ENCODE measurements around the gene TSEN2. TPM values are rescaled to one million over a fixed set of nuclear protein-coding genes. Genes with fewer than 3 reads are reported as not detected.

The TSEN2 gene
- total and polyA plus RNA-seq, 2 of the 13 experiments (the other 11 are each of a cell fraction or from before 2014, with no cell fraction given) = 11.0 to 17.3 TPM

- peak; percentile 6; the same call in 1 of the 2 replicates for TF ChIP-seq DRAP1 (CRISPR knock-in tag; IDR thresholded peaks at IDR 0.05)
- TF ChIP-seq CEBPG (CRISPR knock-in tag; IDR thresholded peaks at IDR 0.05) = peak; percentile 42; the same call in 1 of the 2 replicates
- TF ChIP-seq RXRA (CRISPR knock-in tag; IDR thresholded peaks at IDR 0.05) = peak; percentile 39; the same call in 1 of the 2 replicates
- no peak for TF ChIP-seq SKI (IDR thresholded peaks at IDR 0.05; ENCODE audit: partially characterized antibody)
- TF ChIP-seq ZNF333 (CRISPR knock-in tag; IDR thresholded peaks at IDR 0.05; ENCODE audit: borderline replicate concordance) = 0 out of 2 replicates have a peak, but pooled peaks have one; percentile 3
- TF ChIP-seq ZNF354B (CRISPR knock-in tag; IDR thresholded peaks at IDR 0.05) = no peak
- TF ChIP-seq ZNF205 (CRISPR knock-in tag; IDR thresholded peaks at IDR 0.05) = 0 out of 2 replicates have a peak, but pooled peaks have one; percentile 16
- no peak for TF ChIP-seq RAD51 (IDR thresholded peaks at IDR 0.05; ENCODE audit: borderline replicate concordance)
- TF ChIP-seq PAWR (CRISPR knock-in tag; IDR thresholded peaks at IDR 0.05; ENCODE audit: borderline replicate concordance) = no peak
- TF ChIP-seq NR1H2 (CRISPR knock-in tag; IDR thresholded peaks at IDR 0.05; ENCODE audit: borderline replicate concordance, low read depth) = no peak
- no peak for TF ChIP-seq ZBTB42 (CRISPR knock-in tag; IDR thresholded peaks at IDR 0.05)
- TF ChIP-seq TCF7L2 (IDR thresholded peaks at IDR 0.05; ENCODE audit: low read depth, low read length) = no peak
- no peak for TF ChIP-seq MBNL3 (CRISPR knock-in tag; conservative IDR thresholded peaks at IDR 0.05)
- no peak for TF ChIP-seq ZNF761 (CRISPR knock-in tag; conservative IDR thresholded peaks at IDR 0.05)
- no peak for TF ChIP-seq GPN1 (CRISPR knock-in tag; IDR thresholded peaks at IDR 0.05; ENCODE audit: borderline replicate concordance)
- no peak for TF ChIP-seq NPAS2 (CRISPR knock-in tag; IDR thresholded peaks at IDR 0.05; ENCODE audit: borderline replicate concordance)
- TF ChIP-seq GABPB1 (CRISPR knock-in tag; IDR thresholded peaks at IDR 0.05) = peak; percentile 45; the same call in 1 of the 2 replicates
- TF ChIP-seq ZNF770 (CRISPR knock-in tag; IDR thresholded peaks at IDR 0.05) = peak; percentile 79
- no peak for TF ChIP-seq ETS1 (CRISPR knock-in tag; IDR thresholded peaks at IDR 0.05)
- TF ChIP-seq BATF2 (CRISPR knock-in tag; IDR thresholded peaks at IDR 0.05) = no peak
- no peak for TF ChIP-seq RARG (CRISPR knock-in tag; IDR thresholded peaks at IDR 0.05; ENCODE audit: low read depth)
- no peak for TF ChIP-seq PCBP2 (optimal IDR thresholded peaks at IDR 0.05; ENCODE audit: low read depth, low read length, poor library complexity, severe bottlenecking)
- TF ChIP-seq NR0B2 (CRISPR knock-in tag; IDR thresholded peaks at IDR 0.05) = no peak
- TF ChIP-seq HNF4A (CRISPR knock-in tag; IDR thresholded peaks at IDR 0.05) = peak; percentile 90
- peak in 1 of 2 experiments; percentile 51; a peak in 3 of 4 replicates for TF ChIP-seq POLR2A (IDR thresholded peaks at IDR 0.05; ENCODE audit: insufficient read depth in 1 of 2, low read depth in 2 of 2, low read length in 2 of 2)
Observed at GRCh38 chr3:12444582-12445471, 39.5 kb upstream of the TSEN2 start (continued).
